HG03060 (cell line): Measurements from ENCODE around the gene ZNF710.
"Not testable (repeated sequence)": the region's sequence is repeated elsewhere in the genome, so short reads cannot be mapped to it uniquely, and the experiment has no call there.

Experiments
- ATAC-seq: cut with Tn5 transposase; IDR thresholded peaks from one replicate; pipeline ENCODE4 v1.9.1; 2021; ENCODE audit warnings: low read depth, moderate number of reproducible peaks; ENCODE audit not compliant: unreplicated experiment

The ZNF710 gene

DNA sequence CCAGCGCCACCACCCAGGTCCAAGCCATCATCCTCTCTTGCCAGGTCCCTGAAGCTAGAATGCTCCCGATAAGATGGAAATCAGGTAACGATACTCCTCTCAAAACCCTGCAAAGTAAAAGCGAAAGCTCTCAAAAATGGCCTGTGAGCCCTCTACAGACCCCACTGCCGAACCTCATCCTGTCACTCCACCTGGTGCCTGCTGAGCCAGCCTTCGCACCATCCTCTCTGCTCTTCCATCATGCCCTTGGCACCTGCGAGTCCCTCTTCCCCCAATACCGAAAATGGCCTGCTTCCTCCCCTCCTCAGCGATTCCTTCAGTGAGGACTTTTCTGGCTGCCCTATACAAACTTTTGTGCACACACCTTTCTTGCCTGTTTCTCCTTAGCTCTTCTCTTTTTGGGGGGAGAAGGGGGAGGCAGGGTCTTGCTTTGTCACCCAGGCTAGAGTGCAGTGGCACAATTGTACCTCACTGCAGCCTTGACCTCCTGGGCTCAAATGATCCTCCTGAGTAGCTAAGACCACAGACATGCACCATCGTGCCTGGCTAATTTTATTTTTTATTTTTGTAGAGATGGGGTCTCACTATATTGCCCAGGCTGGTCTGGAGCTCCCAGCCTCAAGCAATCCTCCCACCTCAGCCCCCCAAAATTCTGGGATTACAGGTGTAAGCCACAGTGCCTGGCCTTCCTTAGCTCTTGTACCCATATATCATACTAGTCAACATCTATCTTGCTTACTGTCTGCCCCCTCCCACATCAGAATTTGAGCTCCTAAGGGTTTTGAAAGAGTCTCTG, 98.1 kb downstream of the ZNF710 start:
- ATAC-seq: no peak

DNA sequence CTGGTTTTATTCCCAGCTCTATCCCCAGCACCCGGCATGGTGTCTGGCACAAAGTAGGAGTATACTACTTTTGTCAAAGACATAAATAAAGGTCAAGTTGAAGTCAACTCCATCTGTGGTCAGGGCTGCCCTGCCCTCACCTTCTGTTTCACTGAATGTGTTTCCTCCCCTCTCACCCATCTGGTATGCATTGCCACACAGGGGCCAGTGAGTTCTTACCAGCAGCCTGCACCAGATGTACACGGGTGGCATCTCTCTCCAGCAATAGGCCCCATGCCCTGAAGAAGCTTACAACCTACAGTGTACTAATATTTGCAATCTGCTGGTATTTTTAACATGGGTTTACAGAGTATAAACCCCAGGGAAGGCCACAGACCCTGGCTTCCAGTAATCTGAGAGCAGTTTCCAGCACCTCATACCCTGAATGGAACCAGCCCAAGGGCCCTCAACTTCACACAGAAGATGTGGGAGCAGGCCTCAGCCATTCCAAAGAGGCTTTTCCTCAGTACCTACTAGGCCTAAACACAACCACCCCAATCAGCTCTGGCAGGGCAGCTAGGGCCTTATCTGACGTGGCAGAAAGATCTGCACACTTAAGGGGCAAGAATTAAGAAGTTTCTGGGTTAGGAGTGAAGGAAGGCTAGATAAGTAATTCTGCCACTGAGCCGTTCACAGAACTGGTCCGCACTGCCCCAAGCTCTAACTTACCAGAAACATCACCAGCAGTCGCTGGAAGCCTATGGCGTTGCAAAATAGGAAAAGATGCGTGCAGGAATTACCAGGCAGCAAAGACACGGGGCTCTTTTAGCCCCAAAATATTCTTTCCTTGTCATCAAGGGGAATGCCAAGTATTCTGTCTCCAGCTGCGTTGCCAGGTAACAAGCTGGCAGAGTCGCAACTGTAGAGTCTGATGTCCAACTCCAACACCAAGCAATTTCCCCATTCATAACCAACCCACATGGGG, 99.0 kb downstream of the ZNF710 start:
- no peak for ATAC-seq

DNA sequence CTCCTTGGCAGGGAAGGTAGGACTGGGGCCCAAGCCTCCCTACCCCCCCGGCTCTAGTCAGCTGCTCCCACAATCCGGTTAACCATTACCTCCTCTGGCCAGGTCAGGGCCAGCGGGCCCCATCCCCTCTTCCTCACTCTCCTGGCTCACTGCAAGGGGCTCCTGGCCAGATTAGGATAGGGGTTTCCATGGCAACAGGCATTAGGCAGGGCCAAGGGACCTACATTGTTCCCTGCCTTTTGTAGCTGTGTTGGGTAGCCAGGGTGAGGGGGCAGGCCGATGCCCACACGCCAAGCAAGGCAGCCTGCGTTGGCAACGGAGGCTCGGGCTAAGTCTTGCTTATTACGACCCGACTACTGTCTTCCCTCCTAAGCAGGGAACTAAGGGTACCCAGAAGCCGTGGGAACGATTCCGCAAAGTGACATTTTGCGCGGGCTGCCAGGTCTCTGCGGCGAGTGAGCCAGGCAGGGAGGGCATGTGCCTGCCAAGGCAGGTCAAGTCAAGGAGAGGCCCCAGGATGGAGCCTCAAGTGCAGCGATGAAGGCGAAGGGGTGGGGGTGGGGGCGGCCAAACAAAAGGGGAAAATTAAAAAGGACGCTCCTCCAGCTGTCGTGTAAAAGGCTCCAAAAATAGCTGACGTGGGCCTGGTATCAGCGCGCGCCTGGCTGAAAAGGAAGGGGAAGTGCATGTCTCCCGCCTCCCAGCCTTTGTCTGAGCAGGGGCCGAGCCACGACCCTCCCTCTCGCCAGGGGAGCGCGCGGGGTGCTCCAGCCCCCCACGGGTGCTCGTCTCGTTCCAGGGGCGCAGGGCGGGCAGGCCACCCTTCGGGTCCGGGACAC, 100.2 kb downstream of the ZNF710 start:
- ATAC-seq: no peak

DNA sequence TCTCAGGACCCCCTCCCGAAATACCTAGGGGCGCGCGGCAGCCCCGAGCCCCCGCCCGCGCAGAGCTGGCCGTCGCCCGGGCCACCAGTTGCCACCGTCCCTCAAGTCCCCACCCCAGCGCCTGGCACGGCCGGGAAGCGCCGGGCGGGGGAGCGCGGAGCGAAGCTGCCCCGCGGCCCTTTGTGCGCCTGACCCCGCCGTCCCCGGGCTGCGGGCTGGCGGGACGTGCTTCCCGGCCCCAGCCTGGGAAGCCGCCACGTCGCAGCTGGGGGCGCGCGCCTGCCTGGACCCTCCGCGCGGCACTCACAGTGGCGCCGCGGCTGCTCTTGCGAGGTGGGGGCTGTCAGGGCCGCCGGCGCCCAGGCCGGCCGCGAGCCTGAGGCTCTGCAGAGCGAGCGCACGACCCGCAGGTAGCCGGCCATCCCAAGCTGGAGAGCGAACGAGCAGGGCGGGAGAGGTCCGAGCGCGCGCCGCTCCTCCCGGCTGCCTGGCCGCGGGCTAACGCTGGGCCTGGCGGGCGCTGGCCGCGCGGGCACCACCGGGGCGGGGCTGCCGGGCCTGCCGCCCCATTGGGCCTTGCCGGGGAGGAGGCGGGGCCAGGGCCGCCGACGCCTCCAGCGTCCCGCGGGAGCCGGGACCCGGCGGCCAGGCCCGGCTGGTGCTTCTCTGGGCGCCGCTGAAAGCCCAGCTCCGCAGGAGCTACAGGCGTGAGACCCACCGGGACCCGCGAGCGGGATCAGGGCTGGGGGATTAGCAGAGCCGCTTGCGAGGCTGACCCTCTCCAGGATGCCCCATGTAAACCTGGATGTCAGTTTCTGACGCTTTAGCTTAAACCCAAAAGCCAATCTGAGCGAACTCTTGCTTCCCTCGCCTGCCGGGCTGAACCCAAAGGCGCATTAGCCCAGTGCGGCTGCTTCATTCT, 101.1 kb downstream of the ZNF710 start, which contains the start of gene IDH2:
TSS of gene IDH2 (minus strand) at position 500 of the 922 bp plus-strand sequence. CDS start at position 422, 78 bp downstream.
- ATAC-seq: no peak

DNA sequence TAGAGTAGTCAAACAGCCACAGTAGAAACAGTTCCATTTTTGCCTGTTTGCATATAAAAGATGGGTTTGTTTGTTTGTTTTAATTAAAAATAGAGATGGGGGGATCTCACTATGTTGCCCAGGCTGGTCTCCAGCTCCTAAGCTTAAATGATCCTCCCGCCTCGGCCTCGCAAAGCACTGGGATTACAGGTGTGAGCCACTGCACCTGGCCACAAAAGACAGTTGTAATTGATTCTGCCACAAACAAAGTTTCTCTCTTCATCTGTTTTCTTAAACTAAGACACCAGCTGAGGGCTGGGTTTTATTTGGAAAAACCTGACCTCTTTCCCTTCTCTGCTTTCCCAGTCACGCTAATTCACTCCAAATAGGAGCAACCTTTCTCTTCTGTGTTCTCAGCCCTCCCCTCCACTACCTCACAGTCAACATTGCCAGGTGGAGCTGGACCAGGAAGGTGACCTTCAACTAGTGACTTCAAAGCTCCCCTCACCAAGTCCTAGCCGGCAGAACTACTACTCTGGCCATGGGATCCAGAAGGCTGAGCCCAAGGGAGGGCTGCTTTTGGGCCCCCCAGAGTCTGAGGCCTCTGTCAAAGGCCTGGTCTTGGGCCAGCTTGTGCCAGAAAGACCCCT, 102.7 kb downstream of the ZNF710 start:
- ATAC-seq: no peak

DNA sequence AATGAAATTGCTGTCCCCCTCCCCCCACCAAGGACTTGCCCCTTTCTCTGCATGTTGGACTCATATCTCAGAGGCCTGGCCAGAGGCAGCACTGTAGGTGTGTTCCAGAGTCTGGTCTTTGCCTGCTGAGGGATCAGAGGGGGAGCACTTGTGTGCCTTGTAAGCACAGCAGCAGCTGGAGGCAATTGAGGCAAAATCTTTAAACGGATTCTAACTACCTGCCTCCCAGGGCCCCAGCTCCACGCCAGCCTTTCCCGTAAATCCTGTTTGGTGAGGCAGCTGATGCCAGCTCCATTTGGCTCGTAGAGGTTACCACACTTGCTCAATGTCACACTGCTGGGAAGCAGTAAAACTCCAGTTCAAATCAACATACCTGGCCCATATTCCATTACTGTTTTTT, 103.4 kb downstream of the ZNF710 start:
- ATAC-seq: no peak

DNA sequence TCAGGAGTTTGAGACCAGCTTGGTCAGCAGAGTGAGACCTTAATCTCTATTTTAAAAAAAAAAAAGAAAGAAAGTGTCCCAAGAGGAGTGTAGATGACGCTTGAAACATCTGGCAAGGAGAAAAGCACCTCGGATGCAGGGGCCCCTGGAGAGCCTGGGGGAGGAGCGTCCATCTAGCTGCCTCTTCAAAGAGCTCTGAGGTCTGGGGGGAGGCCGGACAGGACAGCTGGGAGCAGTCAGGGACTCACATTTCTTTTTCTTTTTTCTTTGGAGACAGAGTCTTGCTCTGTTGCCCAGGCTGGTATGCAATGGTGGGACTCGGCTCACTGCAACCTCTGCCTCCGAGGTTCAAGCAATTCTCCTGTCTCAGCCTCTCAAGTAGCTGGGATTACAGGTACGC, 104.4 kb downstream of the ZNF710 start:
- no peak for ATAC-seq

DNA sequence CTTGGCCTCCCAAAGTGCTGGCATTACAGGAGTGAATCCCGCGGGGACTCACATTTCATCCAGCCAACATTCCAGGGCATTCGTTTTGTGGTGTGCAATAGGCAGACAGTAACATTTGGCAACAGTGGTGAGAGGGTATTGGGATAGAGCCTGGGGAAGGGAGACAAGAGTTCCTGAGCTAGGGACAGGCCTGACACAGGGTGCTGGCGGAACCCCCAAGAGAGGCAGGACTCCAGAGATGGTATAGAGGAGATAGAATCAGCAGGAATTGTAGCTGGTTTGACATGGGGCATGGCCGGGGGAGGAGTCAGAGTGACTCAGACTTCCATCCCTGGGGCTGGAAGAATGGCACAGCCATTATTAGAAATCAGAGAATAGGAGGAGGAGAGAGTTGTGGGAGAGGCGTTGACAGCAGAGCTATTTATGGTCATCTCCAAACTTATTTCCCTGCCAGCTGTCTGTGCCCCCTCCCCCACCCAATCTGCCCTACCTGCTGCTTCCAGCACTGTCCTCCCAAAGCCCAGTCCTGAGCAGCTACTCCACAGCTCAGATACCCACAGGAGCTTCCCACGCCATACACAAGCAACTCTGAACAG, 105.5 kb downstream of the ZNF710 start:
- no peak for ATAC-seq

DNA sequence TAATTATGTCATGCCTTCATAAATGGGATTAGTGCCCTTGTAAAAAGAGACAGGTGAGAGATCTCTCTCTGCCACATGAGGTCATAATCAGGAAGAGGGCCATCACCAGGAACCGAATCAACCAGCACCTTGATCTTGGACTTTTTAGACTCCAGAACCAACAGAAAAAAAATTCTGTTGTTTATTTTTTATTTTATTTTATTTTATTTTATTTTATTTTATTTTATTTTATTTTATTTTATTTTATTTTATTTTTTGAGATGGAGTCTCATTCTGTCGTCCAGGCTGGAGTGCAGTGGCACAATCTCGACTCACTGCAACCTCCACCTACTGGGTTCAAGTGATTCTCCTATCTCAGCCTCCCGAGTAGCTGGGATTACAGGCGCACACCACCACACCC, 106.9 kb downstream of the ZNF710 start:
- not testable (repeated sequence) for ATAC-seq

DNA sequence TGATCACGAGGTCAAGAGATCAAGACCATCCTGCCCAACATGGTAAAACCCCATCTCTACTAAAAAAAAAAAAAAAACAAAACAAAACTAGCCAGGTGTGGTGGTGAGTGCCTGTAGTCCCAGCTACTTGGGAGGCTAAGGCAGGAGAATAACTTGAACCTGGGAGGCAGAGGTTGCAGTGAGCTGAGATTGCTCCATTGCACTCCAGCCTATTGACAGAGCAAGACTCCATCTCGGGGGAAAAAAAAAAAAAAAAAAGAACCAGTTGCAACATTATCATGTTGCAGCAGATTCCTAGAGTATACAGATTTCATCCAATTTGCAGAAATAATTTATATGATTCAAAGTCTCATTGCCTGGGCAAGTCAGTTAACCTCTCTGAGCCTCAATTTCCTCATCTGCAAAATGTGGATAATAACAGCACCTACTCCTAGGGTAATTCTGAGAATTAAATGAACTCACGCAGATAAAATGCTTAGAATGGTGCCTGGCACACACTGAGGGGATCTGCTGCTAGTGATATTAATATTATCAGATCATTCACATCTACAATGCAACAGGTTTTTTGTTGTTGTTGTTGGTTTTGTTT, 108.1 kb downstream of the ZNF710 start:
- not testable (repeated sequence) for ATAC-seq

DNA sequence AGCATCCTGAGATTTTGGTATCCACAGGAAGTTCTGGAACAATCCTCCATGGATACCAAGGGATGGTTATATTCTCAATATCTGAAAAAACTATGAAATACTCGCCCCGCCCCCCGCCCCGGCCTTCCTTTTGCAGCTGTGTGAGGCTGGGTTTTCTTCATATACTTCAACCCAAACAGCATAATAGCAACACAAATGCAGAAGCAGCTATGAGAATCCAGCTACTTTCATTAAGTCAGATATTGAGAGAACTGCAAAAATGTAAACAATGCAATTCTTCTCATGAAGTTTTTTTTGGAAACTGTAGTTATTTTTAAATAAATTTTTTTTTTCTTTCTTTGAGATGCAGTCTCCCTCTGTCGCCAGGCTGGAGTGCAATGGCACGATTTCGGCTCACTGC, 112.0 kb downstream of the ZNF710 start:
- no peak for ATAC-seq

DNA sequence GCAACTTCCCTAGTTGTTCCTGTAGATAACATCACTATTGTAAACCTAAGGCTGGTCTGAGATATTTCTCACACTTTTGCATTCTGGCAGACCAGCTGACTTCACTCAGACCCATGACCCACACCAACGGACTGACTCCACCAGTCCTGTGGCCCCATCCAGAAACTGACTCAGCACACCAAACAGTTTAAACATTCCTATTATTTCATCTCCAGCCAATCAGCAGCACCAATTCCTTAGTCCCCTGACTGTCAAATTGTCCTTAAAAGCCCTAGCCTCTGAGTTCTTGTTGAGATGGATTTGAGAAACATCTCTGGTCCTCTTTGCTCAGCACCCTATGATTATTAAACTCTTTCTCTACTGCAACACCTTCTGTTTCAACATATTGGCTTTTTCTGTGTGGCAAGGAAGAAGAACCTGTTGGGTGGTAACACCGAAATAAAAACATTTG, 113.4 kb downstream of the ZNF710 start:
- ATAC-seq: no peak

DNA sequence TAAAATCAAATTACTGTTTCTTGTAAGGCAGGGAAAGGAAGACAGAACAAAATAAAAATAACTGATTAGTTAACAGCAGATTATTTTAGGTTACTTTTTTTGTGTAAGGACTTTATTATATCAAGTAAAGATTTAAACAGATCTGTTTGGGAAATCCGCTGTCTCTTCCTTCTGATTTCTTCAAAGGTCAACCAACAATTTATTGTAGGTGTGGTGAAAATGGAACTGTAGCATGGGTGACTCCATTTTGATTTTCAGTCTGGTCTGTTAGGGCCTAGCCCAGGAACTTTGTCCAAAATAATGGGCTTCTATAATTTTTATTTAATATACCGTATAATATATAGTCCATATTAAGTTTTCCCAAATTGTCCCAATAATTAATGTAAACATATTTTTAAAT, 114.7 kb downstream of the ZNF710 start:
- no peak for ATAC-seq

DNA sequence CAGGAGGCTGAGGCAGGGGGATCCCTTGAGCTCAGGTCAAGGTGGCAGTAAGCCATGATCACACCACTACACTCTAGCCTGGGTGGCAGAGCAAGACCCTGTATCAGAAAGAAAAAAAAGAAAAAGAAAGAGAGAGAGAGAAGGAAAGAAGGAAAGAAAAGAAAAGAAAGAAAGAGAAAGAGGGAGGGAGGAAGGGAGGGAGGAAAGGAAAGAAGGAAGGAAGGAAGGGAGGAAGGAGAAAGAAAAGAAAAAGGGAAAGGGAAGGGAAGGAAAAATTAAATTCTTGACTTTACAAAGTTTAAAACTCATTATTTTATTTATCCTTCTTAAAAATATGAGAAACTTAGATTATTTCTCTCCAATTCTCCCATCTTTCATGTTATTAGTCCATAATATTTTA, 118.2 kb downstream of the ZNF710 start:
- no peak for ATAC-seq

DNA sequence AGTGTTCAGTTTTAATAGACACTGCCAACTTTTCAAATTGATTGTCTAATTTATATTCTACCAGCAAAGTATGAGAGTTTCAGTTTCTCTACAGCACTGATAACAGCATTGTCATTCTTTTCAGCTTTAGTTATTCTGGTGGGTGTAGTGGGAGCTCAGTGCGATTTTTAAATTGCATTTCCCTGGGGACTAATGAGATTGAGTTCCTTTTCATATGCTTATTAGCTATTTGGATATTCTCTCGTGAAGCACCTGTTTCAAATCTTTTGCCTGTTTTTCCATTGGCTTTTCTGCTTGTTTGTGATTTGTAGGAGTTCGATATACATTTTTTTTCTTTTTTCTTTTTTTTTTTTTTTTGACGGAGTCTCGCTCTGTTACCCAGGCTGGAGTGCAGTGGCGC, 120.0 kb downstream of the ZNF710 start:
- ATAC-seq: no peak

DNA sequence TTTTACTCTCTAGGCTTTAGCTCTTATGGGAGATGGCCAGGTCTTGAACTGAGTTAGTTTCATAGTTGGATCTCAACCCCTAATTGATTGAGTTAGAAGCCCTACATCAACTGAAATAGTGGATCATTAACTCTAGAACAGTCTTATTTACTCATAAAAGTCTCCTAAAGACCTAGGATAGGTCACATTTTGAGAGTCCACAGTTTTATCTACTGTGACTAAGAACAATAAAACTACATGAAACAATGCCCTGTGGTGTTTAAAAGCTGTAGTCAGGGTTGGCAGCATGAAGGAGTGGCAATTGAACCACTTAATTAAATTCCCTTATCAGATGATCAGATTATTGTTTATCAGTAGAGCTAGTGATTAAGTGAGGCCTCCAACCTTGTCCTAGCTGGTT, 123.4 kb downstream of the ZNF710 start:
- ATAC-seq: no peak

DNA sequence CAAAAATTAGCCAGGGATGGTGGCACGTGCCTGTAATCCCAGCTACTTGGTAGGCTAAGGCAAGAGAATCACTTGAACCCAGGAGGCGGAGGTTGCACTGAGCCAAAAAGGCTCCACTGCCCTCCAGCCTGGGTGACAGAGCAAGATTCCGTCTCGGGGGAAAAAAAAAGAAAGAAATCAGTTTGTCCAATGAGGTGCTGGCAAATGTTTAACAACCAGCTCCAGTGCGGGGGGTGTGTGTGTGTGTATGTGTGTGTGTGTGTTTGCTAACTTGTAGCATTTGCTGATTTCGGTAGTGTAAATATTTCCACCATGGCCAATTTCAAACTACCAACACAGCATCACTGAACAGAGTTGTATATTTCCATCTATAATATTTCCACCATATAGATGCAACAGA, 124.9 kb downstream of the ZNF710 start:
- no peak for ATAC-seq
